SU-DHL-6 (cell line): ENCODE results near the gene COQ8B.

Experiments used
- H2AFZ ChIP-seq: fragments of 200-600 bp; sonication (generic); 2 replicates; pipeline ENCODE4 v1.6.1; 2014; ENCODE audit warnings: low read depth, mild to moderate bottlenecking, moderate library complexity, mixed read lengths, antibody characterized with exemption, low read length; ENCODE audit not compliant: severe bottlenecking
- H3F3A ChIP-seq: fragments of 200-600 bp; shearing (Covaris generic); 2 replicates; pipeline ENCODE4 v1.6.0; 2016; ENCODE audit warnings: antibody characterized with exemption, mild to moderate bottlenecking; ENCODE audit not compliant: insufficient read depth
- H3K27ac ChIP-seq: fragments of 200-600 bp; sonication (generic); 2 replicates; pipeline ENCODE4 v1.5.1; 2016; ENCODE audit warnings: low read depth, mild to moderate bottlenecking, low read length, moderate library complexity, mixed read lengths
- H3K27me3 ChIP-seq: fragments of 200-600 bp; sonication (generic), shearing (Covaris generic); 2 replicates; pipeline ENCODE4 v1.6.0; 2014; ENCODE audit warnings: mild to moderate bottlenecking, low read length
- H3K36me3 ChIP-seq: fragments of 200-600 bp; sonication (generic); 2 replicates; pipeline ENCODE4 v1.6.1; 2014; ENCODE audit warnings: mild to moderate bottlenecking, low read length, mixed read lengths
- H3K4me2 ChIP-seq: fragments of 300-600, 200-600 bp; shearing (Covaris generic), sonication (generic); 2 replicates; pipeline ENCODE4 v1.6.0; 2014; ENCODE audit warnings: low read length, low read depth, mild to moderate bottlenecking; ENCODE audit not compliant: poor library complexity, severe bottlenecking
- H3K4me3 ChIP-seq: fragments of 200-600 bp; sonication (generic); 2 replicates; pipeline ENCODE4 v1.5.1; 2014; ENCODE audit warnings: antibody characterized with exemption, low read length, mild to moderate bottlenecking, mixed read lengths; ENCODE audit not compliant: insufficient read depth, poor library complexity, severe bottlenecking
- H3K79me2 ChIP-seq: fragments of 200-600 bp; sonication (generic); 2 replicates; pipeline ENCODE4 v1.6.1; 2014; ENCODE audit warnings: mild to moderate bottlenecking, low read length, moderate library complexity; ENCODE audit not compliant: insufficient read depth
- H3K9ac ChIP-seq: fragments of 200-600 bp; sonication (generic); 2 replicates; pipeline ENCODE4 v1.7.0; 2014; ENCODE audit warnings: mild to moderate bottlenecking, low read length
- H3K9me2 ChIP-seq: fragments of 200-600 bp; sonication (generic); replicated peaks from 2 replicates; pipeline ENCODE4 v1.6.1; 2014; ENCODE audit warnings: low read length; ENCODE audit not compliant: insufficient read depth
- H3K9me3 ChIP-seq: fragments of 200-600 bp; sonication (generic); 2 replicates; pipeline ENCODE4 v1.6.1; 2014; ENCODE audit warnings: low read length, mixed read lengths; ENCODE audit not compliant: insufficient read depth
- H4K20me1 ChIP-seq: fragments of 200-600 bp; sonication (generic); 2 replicates; pipeline ENCODE4 v1.6.1; 2014; ENCODE audit warnings: low read depth, mild to moderate bottlenecking, antibody characterized with exemption, low read length, moderate library complexity, mixed read lengths
- CTCF ChIP-seq: fragments of 200-600 bp; sonication (generic); IDR thresholded peaks from one replicate; pipeline ENCODE4 v1.5.1; 2017; ENCODE audit warnings: antibody characterized with exemption, mild to moderate bottlenecking, low read length, moderate library complexity; ENCODE audit not compliant: insufficient read depth, poor library complexity, severe bottlenecking
- EZH2phosphoT487 ChIP-seq: fragments of 200-600 bp; sonication (generic), shearing (Covaris generic); conservative IDR thresholded peaks from 2 replicates; pipeline ENCODE4 v1.6.1; 2018; ENCODE audit warnings: mild to moderate bottlenecking, antibody characterized with exemption, low read length, moderate library complexity, mixed read lengths

COQ8B gene

GRCh38 chr19:40673397-40673796 is 43.3 kb downstream of the COQ8B start:
- Histone ChIP-seq H3K9me3 (peaks cover 10% of the 10 kb centered on the region; the same call in 1 of the 2 replicates), H3K27me3 (no peaks in the 10 kb centered on the region), H4K20me1 (no peaks in the 10 kb centered on the region), H3K9ac (no peak overlapping the region), H2AFZ (no peak overlapping the region), H3K79me2 (no peaks in the 10 kb centered on the region), H3F3A (no peaks in the 10 kb centered on the region), H3K27ac (no peak overlapping the region), H3K4me3 (no peak overlapping the region), H3K4me2 (no peak overlapping the region), H3K36me3 (no peaks in the 10 kb centered on the region; the same call in 1 of the 2 replicates), H3K9me2 (no peaks in the 10 kb centered on the region)
- TF ChIP-seq CTCF, result no peak

GRCh38 chr19:40672573-40673299 is 44.0 kb downstream of the COQ8B start:
- TF ChIP-seq EZH2phosphoT487, result no peak
- TF ChIP-seq CTCF, result no peak

GRCh38 chr19:40672038-40672437 is 44.6 kb downstream of the COQ8B start:
- no peak overlapping the region for H3K4me2 ChIP-seq
- TF ChIP-seq CTCF (no peak), EZH2phosphoT487 (no peak)
- no peak overlapping the region for H3K9ac ChIP-seq
- H4K20me1 ChIP-seq, result no peaks in the 10 kb centered on the region
- H3K36me3 ChIP-seq, result no peaks in the 10 kb centered on the region; the same call in 1 of the 2 replicates
- H3K9me2 ChIP-seq, result no peaks in the 10 kb centered on the region
- H3K27ac ChIP-seq, result no peak overlapping the region
- no peaks in the 10 kb centered on the region for H3F3A ChIP-seq
- H3K4me3 ChIP-seq, result no peak overlapping the region
- no peaks in the 10 kb centered on the region for H3K27me3 ChIP-seq
- no peak overlapping the region for H2AFZ ChIP-seq
- H3K79me2 ChIP-seq, result no peaks in the 10 kb centered on the region
- peaks cover 10% of the 10 kb centered on the region; the same call in 1 of the 2 replicates for H3K9me3 ChIP-seq

More at GRCh38 chr19:40672573-40673299, 44.0 kb downstream of the COQ8B start:
- Histone ChIP-seq H3K27me3 (no peaks in the 10 kb centered on the region), H3K4me3 (no peak overlapping the region), H3F3A (no peaks in the 10 kb centered on the region), H2AFZ (no peak overlapping the region), H3K9me2 (no peaks in the 10 kb centered on the region), H3K79me2 (no peaks in the 10 kb centered on the region), H3K9ac (no peak overlapping the region), H3K4me2 (no peak overlapping the region), H3K36me3 (no peaks in the 10 kb centered on the region; the same call in 1 of the 2 replicates), H4K20me1 (no peaks in the 10 kb centered on the region), H3K27ac (no peak overlapping the region), H3K9me3 (peaks cover 10% of the 10 kb centered on the region; the same call in 1 of the 2 replicates)
